ENCODE measurements around the gene IGLL5.

DNA sequence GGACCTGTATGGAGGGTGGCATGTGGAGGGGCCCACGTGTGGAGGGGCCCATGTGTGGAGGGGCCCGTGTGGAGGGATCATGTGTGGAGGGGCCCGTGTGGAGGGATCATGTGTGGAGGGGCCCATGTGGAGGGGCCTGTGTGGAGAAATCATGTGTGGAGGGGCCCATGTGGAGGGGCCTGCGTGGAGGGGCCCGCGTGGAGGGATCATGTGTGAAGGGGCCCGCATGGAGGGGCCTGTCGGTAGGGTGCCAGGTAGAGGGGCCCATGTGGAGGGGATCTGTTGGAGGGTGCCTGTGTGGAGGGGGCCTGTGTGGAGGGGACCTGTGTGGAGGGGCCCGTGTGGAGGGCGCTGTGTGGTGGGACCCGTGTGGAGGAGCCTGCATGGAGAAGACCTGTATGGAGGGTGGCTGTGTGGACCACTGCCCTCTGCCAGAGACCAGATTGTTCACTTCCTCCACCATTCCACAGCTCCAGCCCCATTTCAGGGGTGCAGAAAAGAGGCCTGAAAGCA, 47.0 kb downstream of the IGLL5 start:
- TF ChIP-seq, protein P1, sequence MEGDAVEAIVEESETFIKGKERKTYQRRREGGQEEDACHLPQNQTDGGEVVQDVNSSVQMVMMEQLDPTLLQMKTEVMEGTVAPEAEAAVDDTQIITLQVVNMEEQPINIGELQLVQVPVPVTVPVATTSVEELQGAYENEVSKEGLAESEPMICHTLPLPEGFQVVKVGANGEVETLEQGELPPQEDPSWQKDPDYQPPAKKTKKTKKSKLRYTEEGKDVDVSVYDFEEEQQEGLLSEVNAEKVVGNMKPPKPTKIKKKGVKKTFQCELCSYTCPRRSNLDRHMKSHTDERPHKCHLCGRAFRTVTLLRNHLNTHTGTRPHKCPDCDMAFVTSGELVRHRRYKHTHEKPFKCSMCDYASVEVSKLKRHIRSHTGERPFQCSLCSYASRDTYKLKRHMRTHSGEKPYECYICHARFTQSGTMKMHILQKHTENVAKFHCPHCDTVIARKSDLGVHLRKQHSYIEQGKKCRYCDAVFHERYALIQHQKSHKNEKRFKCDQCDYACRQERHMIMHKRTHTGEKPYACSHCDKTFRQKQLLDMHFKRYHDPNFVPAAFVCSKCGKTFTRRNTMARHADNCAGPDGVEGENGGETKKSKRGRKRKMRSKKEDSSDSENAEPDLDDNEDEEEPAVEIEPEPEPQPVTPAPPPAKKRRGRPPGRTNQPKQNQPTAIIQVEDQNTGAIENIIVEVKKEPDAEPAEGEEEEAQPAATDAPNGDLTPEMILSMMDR (conservative IDR thresholded peaks at IDR 0.05 in 1 of 2, IDR thresholded peaks at IDR 0.05 in 1 of 2; ENCODE audit: low read depth in 1 of 2, low read length in 2 of 2) = no peak
- TF ChIP-seq EZH2 (IDR thresholded peaks at IDR 0.05; ENCODE audit: low read length, missing control alignments) = no peak

Measured in fibroblast of lung (primary cell).